Ovary (tissue), 10 donors: Measurements from ENCODE around the gene IDH3A. TPM values are rescaled to one million over a fixed set of nuclear protein-coding genes. Genes with fewer than 3 reads are reported as not detected.

ENCODE experiments used
- DNase-seq, 5 donors: peaks; one replicate each; pipeline ENCODE4 v3.0.0-alpha.2; 2019 to 2020
- H3K27ac ChIP-seq, 2 donors: fragments of 200-600 bp; one replicate each; pipeline versions ENCODE4 v1.5.1 to v1.8.0; 2019 to 2022
- H3K27me3 ChIP-seq: fragments of 200-600 bp; one replicate; pipeline ENCODE4 v1.8.0; 2022
- H3K36me3 ChIP-seq: fragments of 200-600 bp; sonication (generic); one replicate; pipeline ENCODE4 v1.5.1; 2019
- H3K4me1 ChIP-seq: one replicate; pipeline ENCODE4 v1.8.1; 2013; ENCODE audit warnings: mild to moderate bottlenecking, moderate library complexity; ENCODE audit not compliant: insufficient read depth
- H3K4me3 ChIP-seq: fragments of 200-600 bp; sonication (generic); one replicate; pipeline ENCODE4 v1.5.1; 2017
- H3K9me3 ChIP-seq, 2 donors: fragments of 200-600 bp in 1 of 2; sonication (generic) in 1 of 2; one replicate each; pipeline versions ENCODE4 v1.5.1 to v1.8.1; 2013 to 2019; ENCODE audit warnings: mild to moderate bottlenecking in 1 of 2, moderate library complexity in 1 of 2
- EP300 ChIP-seq: sonication (generic); formaldehyde crosslinking; IDR thresholded peaks from one replicate; pipeline ENCODE4 v1.6.1; 2017; ENCODE audit warnings: antibody characterized with exemption
- POLR2A ChIP-seq: fragments of 450-650 bp; IDR thresholded peaks from one replicate; pipeline ENCODE4 v1.6.1; 2017; ENCODE audit warnings: antibody characterized with exemption, mild to moderate bottlenecking, moderate library complexity
- WGBS, 3 donors: extraction: QIAGEN DNeasy Blood & Tissue Kit in 1 of 3; methylation state at CpG; one replicate each; pipeline versions ENCODE4 v1.1.5 to v1.1.7; 2013 to 2017; 5-methylcytosine and 5-hydroxymethylcytosine counted together
- intact Hi-C, 4 donors: fragments of 100-400 bp; cut with DNase I; formaldehyde crosslinking; loops; one replicate each; pipeline versions ENCODE4 v1.11.0 to v1.15.1; 2022 to 2023
- long read RNA-seq, 3 donors: library from polyadenylated mRNA in 2 of 3; unstranded in 2 of 3; transcript quantifications; one replicate each; pipeline ENCODE4 v2.0.0 and lab custom pipeline, GENCODE V29; 2021 to 2026
- polyA plus RNA-seq, 2 donors: library from polyadenylated mRNA; stranded (reverse); fragments of 200-250 nt in 1 of 2; fragments of 350-450 nt in 1 of 2; fragmentation: Illumina TruSeq in 1 of 2; extraction: RNeasy Lipid Tissue Mini Kit (QIAGEN cat#74804) in 1 of 2; gene quantifications; one replicate each; pipeline ENCODE4 v1.2.3, GENCODE V29; 2013 to 2014
- total RNA-seq, 7 donors: library from RNA; depleted of rRNA in 2 of 7; stranded (reverse); fragments of >200 nt in 2 of 7; fragmentation: NEBNext Ultra II Directional in 3 of 7; extraction: Animal tissue kit (Norgen Biotek cat#: 25700) in 3 of 7; gene quantifications; one replicate each; pipeline versions ENCODE4 v1.1.0 to v1.2.4, GENCODE V29; 2016 to 2023
- TF ChIP-seq, protein P1 (sequence below), 3 donors: fragments of 450-650 bp in 2 of 3; fragments of 200-600 bp in 1 of 3; IDR thresholded peaks; one replicate each; pipeline versions ENCODE4 v1.5.1 to v1.8.0; 2016 to 2022; ENCODE audit warnings: antibody characterized with exemption in 3 of 3, mild to moderate bottlenecking in 1 of 3
- donor health status: DM: no; HTN: no; CAD: no; lungs with moderate emphysema.
- donor health status: DM: no; HTN: no; CAD: no.
- donor health status: Bipolar disorder and iron deficiency.
- donor health status: DM: yes; HTN: yes; CAD: no.
- donor health status: DM: no; HTN: no; CAD: no.
- donor health status: DM: yes; HTN: yes; CAD: no.

The IDH3A gene
- 10 to 100 TPM; 26.8 to 82.4 (median 63.8) TPM for total RNA-seq
- polyA plus RNA-seq: 10 to 100 TPM; 19.4 to 58.6 TPM
- long read RNA-seq, donor 1, full-length matches to known transcripts: 111 of 144 reads
- long read RNA-seq, donor 1, partial matches to known transcripts: 10 of 144 reads
- long read RNA-seq, donor 1, other reads (novel, unspliced or antisense): 23 of 144 reads
- long read RNA-seq, donor 2, full-length matches to known transcripts: 15 of 15 reads
- long read RNA-seq, donor 2, partial matches to known transcripts: 0 of 15 reads
- long read RNA-seq, donor 2, other reads (novel, unspliced or antisense): 0 of 15 reads
- long read RNA-seq, donor 3, full-length matches to known transcripts: 60 of 73 reads
- long read RNA-seq, donor 3, partial matches to known transcripts: 5 of 73 reads
- long read RNA-seq, donor 3, other reads (novel, unspliced or antisense): 8 of 73 reads

DNA sequence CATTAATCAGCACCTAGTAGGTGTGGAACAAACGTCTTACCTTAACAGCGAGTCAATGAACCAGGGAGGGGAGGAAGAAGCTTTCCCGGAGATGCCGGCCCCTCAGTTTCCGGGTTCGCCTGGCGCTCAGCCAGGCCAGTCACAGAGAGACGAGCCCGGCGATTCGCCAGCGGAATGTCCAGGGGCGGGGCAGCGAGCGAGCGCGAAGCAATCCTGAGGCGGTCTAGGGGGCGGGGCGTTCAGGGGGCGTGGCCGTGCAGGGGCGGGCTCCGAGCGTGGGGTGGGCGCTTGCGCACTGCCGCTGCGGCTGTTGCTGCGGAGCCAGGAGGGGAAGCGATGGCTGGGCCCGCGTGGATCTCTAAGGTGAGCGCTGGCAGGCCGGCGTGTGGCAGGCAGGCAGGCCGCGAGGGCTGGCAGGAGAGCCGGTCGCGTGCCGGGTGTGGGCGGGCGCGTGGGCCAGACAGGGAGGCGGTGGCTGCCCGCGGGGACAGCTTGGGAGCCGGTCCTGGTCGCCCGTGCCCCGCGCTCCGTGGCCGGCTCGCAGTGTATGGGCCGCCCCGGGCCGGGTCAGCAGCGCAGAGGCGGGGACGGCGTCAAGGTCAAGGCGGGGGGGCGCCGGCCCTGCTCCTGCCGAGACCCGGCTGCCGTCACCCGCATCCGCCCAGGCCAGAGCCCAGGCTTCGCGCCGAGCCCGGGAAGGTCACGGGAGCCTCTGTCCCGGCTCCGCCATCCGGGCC lies at the start of gene IDH3A:
IDH3A (plus strand) TSS at position 295 of the 737 bp plus-strand sequence; CDS start at position 337, 42 bp downstream.
- H3K27ac ChIP-seq: peak within 1 kb of the TSS; percentile 82 to 86
- intact Hi-C loops: no loop called here
- H3K4me1 ChIP-seq: no peaks in the 10 kb centered on the region
- H3K4me3 ChIP-seq: peak within 1 kb of the TSS; percentile 59
- no peaks in the 10 kb centered on the region for H3K9me3 ChIP-seq
- no peak for TF ChIP-seq EP300
- peak; percentile 82 for TF ChIP-seq POLR2A
- H3K27me3 ChIP-seq: no peaks in the 10 kb centered on the region
- no peaks in the 10 kb centered on the region for H3K36me3 ChIP-seq
- 0% methylated on average over 27 to 79 of the region's 79 CpGs for WGBS, 3 donors
- peak; percentile 100 for DNase-seq

DNA sequence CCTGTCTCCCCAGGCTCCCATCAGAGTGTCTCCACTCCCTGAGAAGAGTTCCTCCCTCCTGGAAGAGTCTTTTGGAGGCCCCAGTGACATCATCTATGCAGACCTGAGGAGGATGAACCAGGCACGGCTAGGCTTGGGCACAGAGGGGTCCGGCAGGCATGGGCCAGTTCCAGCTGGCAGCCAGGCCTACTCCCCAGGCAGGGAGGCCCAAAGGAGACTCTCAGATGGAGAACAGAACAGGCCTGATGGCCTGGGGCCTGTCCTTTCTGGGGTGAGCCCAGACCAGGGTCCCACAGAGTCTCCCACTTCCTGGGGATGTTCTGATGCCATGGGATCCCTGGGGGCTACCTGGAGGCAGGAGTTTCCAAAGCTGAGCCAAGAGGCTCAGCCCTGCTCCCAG lies 48.3 kb upstream of the IDH3A start:
- Histone ChIP-seq H3K36me3 (no peaks in the 10 kb centered on the region), H3K4me1 (no peaks in the 10 kb centered on the region), H3K9me3 (no peaks in the 10 kb centered on the region), H3K27me3 (no peaks in the 10 kb centered on the region), H3K27ac (no peak overlapping the region), H3K4me3 (no peak overlapping the region)
- WGBS, 3 donors: 84 to 88% (median 87%) methylated on average over 2 of the region's 2 CpGs
- DNase-seq: no peak
- intact Hi-C loops: no loop called here
- TF ChIP-seq POLR2A (no peak), EP300 (no peak)
- TF ChIP-seq, protein P1, sequence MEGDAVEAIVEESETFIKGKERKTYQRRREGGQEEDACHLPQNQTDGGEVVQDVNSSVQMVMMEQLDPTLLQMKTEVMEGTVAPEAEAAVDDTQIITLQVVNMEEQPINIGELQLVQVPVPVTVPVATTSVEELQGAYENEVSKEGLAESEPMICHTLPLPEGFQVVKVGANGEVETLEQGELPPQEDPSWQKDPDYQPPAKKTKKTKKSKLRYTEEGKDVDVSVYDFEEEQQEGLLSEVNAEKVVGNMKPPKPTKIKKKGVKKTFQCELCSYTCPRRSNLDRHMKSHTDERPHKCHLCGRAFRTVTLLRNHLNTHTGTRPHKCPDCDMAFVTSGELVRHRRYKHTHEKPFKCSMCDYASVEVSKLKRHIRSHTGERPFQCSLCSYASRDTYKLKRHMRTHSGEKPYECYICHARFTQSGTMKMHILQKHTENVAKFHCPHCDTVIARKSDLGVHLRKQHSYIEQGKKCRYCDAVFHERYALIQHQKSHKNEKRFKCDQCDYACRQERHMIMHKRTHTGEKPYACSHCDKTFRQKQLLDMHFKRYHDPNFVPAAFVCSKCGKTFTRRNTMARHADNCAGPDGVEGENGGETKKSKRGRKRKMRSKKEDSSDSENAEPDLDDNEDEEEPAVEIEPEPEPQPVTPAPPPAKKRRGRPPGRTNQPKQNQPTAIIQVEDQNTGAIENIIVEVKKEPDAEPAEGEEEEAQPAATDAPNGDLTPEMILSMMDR (IDR thresholded peaks at IDR 0.05): no peak

DNA sequence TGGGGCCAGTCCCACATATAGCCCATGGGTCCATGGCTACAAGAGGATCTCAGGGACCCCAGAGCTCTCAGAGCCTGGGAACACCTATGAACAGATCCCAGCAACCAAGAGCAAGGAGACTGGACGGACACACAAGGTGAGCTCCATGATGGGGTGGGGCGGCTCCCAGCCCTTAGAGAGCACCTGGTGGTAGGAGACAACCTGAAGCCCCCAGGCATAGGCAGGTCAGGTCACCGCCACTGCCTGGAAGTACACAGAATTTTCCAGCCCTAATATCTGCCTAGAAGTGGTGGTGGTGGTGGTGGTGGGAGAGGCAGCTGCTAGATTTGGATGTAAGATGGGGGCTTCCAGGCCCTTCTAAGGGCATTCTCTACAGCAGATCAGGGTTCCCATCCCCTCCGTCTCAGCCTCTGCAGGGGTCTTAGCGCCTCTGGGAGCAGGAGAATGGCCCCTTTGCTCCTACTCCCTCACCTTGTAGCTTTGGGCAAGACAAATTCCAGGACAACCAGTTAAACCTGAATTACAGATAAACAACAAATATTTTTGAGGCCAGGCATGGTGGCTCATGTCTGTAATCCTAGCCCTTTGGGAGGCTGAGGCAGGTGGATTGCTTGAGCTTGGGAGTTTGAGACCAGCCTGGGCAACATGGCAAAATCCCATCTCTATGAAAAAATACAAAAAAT lies 47.6 kb upstream of the IDH3A start:
- Histone ChIP-seq H3K9me3 (no peaks in the 10 kb centered on the region), H3K27ac (no peak overlapping the region), H3K36me3 (no peaks in the 10 kb centered on the region), H3K27me3 (no peaks in the 10 kb centered on the region), H3K4me1 (no peaks in the 10 kb centered on the region), H3K4me3 (no peak overlapping the region)
- intact Hi-C loops: no loop called here
- no peak for DNase-seq
- WGBS, 3 donors: 97 to 98% (median 98%) methylated on average over 5 of the region's 5 CpGs
- no peak for TF ChIP-seq EP300
- TF ChIP-seq, protein P1 (IDR thresholded peaks at IDR 0.05): no peak
- no peak for TF ChIP-seq POLR2A

DNA sequence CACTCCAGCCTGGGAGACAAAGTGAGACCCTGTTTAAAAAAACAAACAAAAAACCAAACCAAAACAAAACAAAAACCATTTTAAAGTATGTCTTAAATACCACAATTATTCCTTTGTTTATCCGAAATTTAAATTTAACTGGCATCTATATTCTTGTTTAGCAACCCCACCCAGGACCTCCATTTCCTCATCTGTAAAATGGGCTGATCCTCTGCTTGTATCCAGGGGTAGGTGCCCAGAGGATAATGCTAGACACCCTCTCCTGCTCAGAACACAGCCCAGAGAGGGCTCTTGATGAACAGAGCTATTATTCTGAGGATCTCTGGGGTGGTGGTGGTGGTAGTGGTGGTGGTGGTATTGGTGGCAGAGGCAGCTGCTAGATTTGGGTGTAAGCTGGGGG lies 47.0 kb upstream of the IDH3A start:
- TF ChIP-seq POLR2A (no peak), EP300 (no peak)
- TF ChIP-seq, protein P1 (IDR thresholded peaks at IDR 0.05): no peak
- no peak overlapping the region for H3K27ac ChIP-seq
- no peaks in the 10 kb centered on the region for H3K4me1 ChIP-seq
- no peaks in the 10 kb centered on the region for H3K36me3 ChIP-seq
- no peak for DNase-seq
- intact Hi-C loops: no loop called here
- no peaks in the 10 kb centered on the region for H3K9me3 ChIP-seq
- 81 to 84% (median 82%) methylated on average over 1 of the region's 1 CpG for WGBS, 3 donors
- no peaks in the 10 kb centered on the region for H3K27me3 ChIP-seq
- H3K4me3 ChIP-seq: no peak overlapping the region
